K562 (cell line): ENCODE data around the gene LYPD6B.

Experiments
- FIP1L1 ChIP-seq: fragments of 200-400 bp; formaldehyde crosslinking; IDR thresholded peaks from 2 replicates; pipeline ENCODE4 v1.6.1; 2018; ENCODE audit warnings: mild to moderate bottlenecking, low read depth, low read length; ENCODE audit not compliant: poor library complexity, severe bottlenecking
- MYC ChIP-seq, 2 experiments: fragments of 250-450 bp in 1 of 2; sonication (Bioruptor Pico) in 1 of 2; IDR thresholded peaks; 2 replicates each; pipeline versions ENCODE4 v1.5.1 to v1.6.1; 2012 to 2021; ENCODE audit warnings: low read depth in 2 of 2, borderline replicate concordance in 1 of 2, improper control_type of control experiment in 1 of 2, low read length in 1 of 2, mild to moderate bottlenecking in 1 of 2, moderate library complexity in 1 of 2
- SMARCC2 ChIP-seq: fragments of 450-650 bp; IDR thresholded peaks from 2 replicates; pipeline ENCODE4 v1.6.1; 2017; ENCODE audit warnings: antibody characterized with exemption, moderate library complexity, mild to moderate bottlenecking, low read depth
- TARDBP ChIP-seq: fragments of 450-650 bp; IDR thresholded peaks from 2 replicates; pipeline ENCODE4 v1.6.1; 2016
- TBL1XR1 ChIP-seq, 2 experiments: IDR thresholded peaks; 2 replicates each; pipeline ENCODE4 v1.6.1; 2012; ENCODE audit warnings: improper control_type of control experiment in 2 of 2, low read length in 2 of 2, mild to moderate bottlenecking in 1 of 2
- ZNF224 ChIP-seq: sonication (generic); formaldehyde crosslinking; IDR thresholded peaks from 2 replicates; pipeline ENCODE4 v1.8.0; 2022; ENCODE audit warnings: mild to moderate bottlenecking, missing genetic modification reagents
- ZNF507 ChIP-seq: conservative IDR thresholded peaks from 2 replicates; pipeline ENCODE4 v1.6.1; 2017; ENCODE audit warnings: missing genetic modification characterization, missing compliant biosample characterization
- ZNF780A ChIP-seq: fragments of 250-450 bp; sonication (Bioruptor Pico); IDR thresholded peaks from 2 replicates; pipeline ENCODE4 v1.5.0; 2021; ENCODE audit warnings: mild to moderate bottlenecking
- TF ChIP-seq, protein P1 (sequence below), 3 experiments: IDR thresholded peaks in 2 of 3; conservative IDR thresholded peaks in 1 of 3; 2 replicates each; pipeline ENCODE4 v1.5.1; 2011 to 2012; ENCODE audit warnings: low read length in 3 of 3, mild to moderate bottlenecking in 3 of 3, control low read depth in 2 of 3, improper control_type of control experiment in 1 of 3, inconsistent platforms in 1 of 3, low read depth in 1 of 3, mixed read lengths in 1 of 3, moderate library complexity in 1 of 3; ENCODE audit not compliant: insufficient read depth in 2 of 3
- TF ChIP-seq, protein P2 (sequence below): fragments of 450-650 bp; IDR thresholded peaks from 2 replicates; pipeline ENCODE4 v1.6.1; 2018; ENCODE audit not compliant: partially characterized antibody
- TF ChIP-seq, protein P3 (sequence below), 2 experiments: fragments of 450-650 bp in 1 of 2; IDR thresholded peaks; 2 replicates each; pipeline ENCODE4 v1.6.1; 2011 to 2017; ENCODE audit warnings: low read depth in 2 of 2, antibody characterized with exemption in 1 of 2, borderline replicate concordance in 1 of 2, low read length in 1 of 2, mild to moderate bottlenecking in 1 of 2, mixed read lengths in 1 of 2; ENCODE audit not compliant: control insufficient read depth in 1 of 2
- TF ChIP-seq, protein P4 (sequence below): sonication (generic); formaldehyde crosslinking; IDR thresholded peaks from 2 replicates; pipeline ENCODE4 v1.8.1; 2022; ENCODE audit warnings: missing genetic modification reagents

DNA sequence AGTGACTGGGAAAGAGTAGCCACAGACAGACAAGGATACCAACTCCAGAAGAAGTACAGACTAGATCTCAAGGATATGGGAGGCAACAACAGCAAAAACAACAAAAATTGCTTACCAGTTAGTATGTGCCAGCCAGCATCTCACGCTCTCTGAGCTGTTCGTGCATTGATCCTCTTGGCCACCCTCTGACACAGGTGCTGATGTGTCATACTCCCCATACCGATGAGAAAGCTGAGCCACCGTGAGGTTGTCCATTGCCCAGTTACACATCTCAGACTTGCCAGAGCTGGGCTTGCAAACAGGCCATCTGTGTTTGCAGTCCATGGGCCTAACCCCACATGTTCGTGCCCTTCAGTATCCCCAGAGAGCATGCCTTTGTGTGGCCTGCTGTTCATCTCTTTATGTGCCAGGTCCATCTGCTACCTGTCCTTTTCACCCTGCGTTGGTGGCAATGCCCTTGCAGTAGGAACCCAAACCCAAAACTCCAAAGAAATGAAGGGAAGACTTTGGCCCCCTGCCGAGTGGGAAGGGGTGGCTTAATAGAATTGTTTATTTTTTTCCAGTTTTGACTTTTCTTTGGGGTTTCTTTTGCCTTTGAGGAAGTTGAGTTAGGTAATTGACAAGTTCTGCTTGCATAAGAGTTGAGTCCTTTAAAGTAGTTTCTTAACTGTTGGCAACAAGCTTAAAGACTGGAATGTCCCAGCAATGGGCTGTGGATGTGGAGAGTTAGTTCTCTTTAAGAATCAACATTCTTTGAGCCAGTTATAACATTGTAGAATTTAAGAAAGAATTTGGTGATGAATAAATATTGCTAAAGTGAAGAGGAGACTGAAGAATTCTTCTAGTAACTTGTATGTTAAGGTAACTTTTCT, 46.7 kb downstream of the LYPD6B start:
- TF ChIP-seq, protein P1, sequence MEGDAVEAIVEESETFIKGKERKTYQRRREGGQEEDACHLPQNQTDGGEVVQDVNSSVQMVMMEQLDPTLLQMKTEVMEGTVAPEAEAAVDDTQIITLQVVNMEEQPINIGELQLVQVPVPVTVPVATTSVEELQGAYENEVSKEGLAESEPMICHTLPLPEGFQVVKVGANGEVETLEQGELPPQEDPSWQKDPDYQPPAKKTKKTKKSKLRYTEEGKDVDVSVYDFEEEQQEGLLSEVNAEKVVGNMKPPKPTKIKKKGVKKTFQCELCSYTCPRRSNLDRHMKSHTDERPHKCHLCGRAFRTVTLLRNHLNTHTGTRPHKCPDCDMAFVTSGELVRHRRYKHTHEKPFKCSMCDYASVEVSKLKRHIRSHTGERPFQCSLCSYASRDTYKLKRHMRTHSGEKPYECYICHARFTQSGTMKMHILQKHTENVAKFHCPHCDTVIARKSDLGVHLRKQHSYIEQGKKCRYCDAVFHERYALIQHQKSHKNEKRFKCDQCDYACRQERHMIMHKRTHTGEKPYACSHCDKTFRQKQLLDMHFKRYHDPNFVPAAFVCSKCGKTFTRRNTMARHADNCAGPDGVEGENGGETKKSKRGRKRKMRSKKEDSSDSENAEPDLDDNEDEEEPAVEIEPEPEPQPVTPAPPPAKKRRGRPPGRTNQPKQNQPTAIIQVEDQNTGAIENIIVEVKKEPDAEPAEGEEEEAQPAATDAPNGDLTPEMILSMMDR (IDR thresholded peaks at IDR 0.05 in 2 of 3, conservative IDR thresholded peaks at IDR 0.05 in 1 of 3; ENCODE audit: insufficient read depth in 2 of 3, low read depth in 1 of 3, low read length in 3 of 3), result no peak
- TF ChIP-seq ZNF224 (CRISPR knock-in tag), result no peak
- TF ChIP-seq TBL1XR1 (IDR thresholded peaks at IDR 0.05; ENCODE audit: low read length in 2 of 2), result no peak
- no peak for TF ChIP-seq FIP1L1
- TF ChIP-seq, protein P2, sequence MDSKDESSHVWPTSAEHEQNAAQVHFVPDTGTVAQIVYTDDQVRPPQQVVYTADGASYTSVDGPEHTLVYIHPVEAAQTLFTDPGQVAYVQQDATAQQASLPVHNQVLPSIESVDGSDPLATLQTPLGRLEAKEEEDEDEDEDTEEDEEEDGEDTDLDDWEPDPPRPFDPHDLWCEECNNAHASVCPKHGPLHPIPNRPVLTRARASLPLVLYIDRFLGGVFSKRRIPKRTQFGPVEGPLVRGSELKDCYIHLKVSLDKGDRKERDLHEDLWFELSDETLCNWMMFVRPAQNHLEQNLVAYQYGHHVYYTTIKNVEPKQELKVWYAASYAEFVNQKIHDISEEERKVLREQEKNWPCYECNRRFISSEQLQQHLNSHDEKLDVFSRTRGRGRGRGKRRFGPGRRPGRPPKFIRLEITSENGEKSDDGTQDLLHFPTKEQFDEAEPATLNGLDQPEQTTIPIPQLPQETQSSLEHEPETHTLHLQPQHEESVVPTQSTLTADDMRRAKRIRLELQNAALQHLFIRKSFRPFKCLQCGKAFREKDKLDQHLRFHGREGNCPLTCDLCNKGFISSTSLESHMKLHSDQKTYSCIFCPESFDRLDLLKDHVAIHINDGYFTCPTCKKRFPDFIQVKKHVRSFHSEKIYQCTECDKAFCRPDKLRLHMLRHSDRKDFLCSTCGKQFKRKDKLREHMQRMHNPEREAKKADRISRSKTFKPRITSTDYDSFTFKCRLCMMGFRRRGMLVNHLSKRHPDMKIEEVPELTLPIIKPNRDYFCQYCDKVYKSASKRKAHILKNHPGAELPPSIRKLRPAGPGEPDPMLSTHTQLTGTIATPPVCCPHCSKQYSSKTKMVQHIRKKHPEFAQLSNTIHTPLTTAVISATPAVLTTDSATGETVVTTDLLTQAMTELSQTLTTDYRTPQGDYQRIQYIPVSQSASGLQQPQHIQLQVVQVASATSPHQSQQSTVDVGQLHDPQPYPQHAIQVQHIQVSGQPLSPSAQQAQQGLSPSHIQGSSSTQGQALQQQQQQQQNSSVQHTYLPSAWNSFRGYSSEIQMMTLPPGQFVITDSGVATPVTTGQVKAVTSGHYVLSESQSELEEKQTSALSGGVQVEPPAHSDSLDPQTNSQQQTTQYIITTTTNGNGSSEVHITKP, result no peak
- no peak for TF ChIP-seq ZNF780A (CRISPR knock-in tag)
- no peak for TF ChIP-seq MYC (IDR thresholded peaks at IDR 0.05; ENCODE audit: low read depth, low read length)
- TF ChIP-seq MYC (CRISPR knock-in tag; IDR thresholded peaks at IDR 0.05; ENCODE audit: borderline replicate concordance, low read depth), result no peak
- no peak for TF ChIP-seq TARDBP
- no peak for TF ChIP-seq SMARCC2
- TF ChIP-seq, protein P3, sequence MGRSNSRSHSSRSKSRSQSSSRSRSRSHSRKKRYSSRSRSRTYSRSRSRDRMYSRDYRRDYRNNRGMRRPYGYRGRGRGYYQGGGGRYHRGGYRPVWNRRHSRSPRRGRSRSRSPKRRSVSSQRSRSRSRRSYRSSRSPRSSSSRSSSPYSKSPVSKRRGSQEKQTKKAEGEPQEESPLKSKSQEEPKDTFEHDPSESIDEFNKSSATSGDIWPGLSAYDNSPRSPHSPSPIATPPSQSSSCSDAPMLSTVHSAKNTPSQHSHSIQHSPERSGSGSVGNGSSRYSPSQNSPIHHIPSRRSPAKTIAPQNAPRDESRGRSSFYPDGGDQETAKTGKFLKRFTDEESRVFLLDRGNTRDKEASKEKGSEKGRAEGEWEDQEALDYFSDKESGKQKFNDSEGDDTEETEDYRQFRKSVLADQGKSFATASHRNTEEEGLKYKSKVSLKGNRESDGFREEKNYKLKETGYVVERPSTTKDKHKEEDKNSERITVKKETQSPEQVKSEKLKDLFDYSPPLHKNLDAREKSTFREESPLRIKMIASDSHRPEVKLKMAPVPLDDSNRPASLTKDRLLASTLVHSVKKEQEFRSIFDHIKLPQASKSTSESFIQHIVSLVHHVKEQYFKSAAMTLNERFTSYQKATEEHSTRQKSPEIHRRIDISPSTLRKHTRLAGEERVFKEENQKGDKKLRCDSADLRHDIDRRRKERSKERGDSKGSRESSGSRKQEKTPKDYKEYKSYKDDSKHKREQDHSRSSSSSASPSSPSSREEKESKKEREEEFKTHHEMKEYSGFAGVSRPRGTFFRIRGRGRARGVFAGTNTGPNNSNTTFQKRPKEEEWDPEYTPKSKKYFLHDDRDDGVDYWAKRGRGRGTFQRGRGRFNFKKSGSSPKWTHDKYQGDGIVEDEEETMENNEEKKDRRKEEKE (IDR thresholded peaks at IDR 0.05; ENCODE audit: borderline replicate concordance in 1 of 2, control insufficient read depth in 1 of 2, low read depth in 2 of 2, low read length in 1 of 2), result no peak
- TF ChIP-seq, protein P4, sequence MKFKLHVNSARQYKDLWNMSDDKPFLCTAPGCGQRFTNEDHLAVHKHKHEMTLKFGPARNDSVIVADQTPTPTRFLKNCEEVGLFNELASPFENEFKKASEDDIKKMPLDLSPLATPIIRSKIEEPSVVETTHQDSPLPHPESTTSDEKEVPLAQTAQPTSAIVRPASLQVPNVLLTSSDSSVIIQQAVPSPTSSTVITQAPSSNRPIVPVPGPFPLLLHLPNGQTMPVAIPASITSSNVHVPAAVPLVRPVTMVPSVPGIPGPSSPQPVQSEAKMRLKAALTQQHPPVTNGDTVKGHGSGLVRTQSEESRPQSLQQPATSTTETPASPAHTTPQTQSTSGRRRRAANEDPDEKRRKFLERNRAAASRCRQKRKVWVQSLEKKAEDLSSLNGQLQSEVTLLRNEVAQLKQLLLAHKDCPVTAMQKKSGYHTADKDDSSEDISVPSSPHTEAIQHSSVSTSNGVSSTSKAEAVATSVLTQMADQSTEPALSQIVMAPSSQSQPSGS, result no peak
- TF ChIP-seq ZNF507 (tag), result no peak
